NT2/D1 (cell line): ENCODE data around the gene SLC10A6.

Experiments
- DNase-seq: peaks from one replicate; pipeline ENCODE4 v3.0.0-alpha.2; 2011; ENCODE audit warnings: low read depth, low spot score
- H3K27me3 ChIP-seq: 2 replicates; pipeline ENCODE4 v1.6.0; 2011; ENCODE audit warnings: mild to moderate bottlenecking; ENCODE audit not compliant: insufficient read length, insufficient read depth
- H3K36me3 ChIP-seq: 2 replicates; pipeline ENCODE4 v1.6.1; 2011; ENCODE audit warnings: mild to moderate bottlenecking, low read length, mixed read lengths; ENCODE audit not compliant: insufficient read depth, insufficient read length
- H3K4me1 ChIP-seq: 2 replicates; pipeline ENCODE4 v1.5.1; 2011; ENCODE audit not compliant: insufficient read depth, insufficient read length
- H3K4me3 ChIP-seq: 2 replicates; pipeline ENCODE4 v1.5.1; 2011; ENCODE audit warnings: low read depth; ENCODE audit not compliant: insufficient read length
- H3K9ac ChIP-seq: 2 replicates; pipeline ENCODE4 v1.6.0; 2011; ENCODE audit warnings: low read depth; ENCODE audit not compliant: insufficient read length
- H3K9me3 ChIP-seq: 2 replicates; pipeline ENCODE4 v1.5.1; 2011; ENCODE audit warnings: mild to moderate bottlenecking, low read length; ENCODE audit not compliant: insufficient read depth
- SUZ12 ChIP-seq: IDR thresholded peaks from 2 replicates; pipeline ENCODE4 v1.6.1; 2011; ENCODE audit not compliant: insufficient read length, insufficient read depth; ENCODE audit errors: extremely low read depth
- YY1 ChIP-seq: IDR thresholded peaks from 2 replicates; pipeline ENCODE4 v1.6.1; 2011; ENCODE audit not compliant: insufficient read length, insufficient read depth
- ZNF274 ChIP-seq: IDR thresholded peaks from 2 replicates; pipeline ENCODE4 v1.6.1; 2011; ENCODE audit warnings: mild to moderate bottlenecking, low read depth, low read length

The SLC10A6 gene

DNA sequence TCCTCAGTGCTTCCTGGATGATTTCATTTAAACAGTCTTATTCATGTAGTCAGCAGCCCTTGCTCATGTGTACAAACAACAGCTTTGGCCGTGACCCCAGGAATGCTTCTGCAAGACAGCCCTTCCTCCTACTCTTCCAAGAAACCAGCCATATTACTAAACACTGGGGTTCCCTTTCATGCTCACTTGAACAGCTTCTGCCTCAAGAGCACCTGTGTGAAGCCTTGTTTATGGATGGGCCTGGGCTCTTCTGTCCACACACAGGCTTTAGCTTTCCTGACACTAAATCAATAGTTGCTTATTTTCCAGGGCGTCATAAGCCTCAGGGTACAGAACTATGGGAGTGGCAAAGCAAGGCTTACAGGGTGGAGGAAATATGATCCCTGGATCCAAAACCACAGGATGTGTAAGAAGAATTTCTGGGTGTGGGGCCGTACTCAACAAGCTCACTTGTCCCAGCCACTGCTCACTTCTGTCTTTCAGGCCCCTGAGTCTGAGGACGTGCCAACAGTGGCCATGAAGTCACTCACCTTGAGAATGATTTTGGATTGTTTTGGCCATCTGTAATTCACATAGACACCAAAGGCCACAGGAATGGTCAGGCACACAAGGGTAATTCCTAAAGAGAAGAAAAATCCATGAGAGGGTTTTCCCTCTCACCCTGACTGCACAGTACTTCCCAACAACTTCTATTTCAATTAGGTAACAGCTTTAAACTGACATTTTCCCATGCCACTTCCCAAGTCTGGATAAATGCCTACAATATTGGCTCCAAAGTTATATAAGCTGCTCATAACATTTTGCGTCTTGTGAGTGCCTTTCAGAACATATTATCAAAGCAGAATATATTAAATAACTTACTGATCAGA, 17.7 kb downstream of the SLC10A6 start:
- Histone ChIP-seq H3K9ac (no peak overlapping the region), H3K36me3 (no peaks in the 10 kb centered on the region), H3K4me1 (no peaks in the 10 kb centered on the region), H3K9me3 (no peaks in the 10 kb centered on the region), H3K27me3 (no peaks in the 10 kb centered on the region), H3K4me3 (no peak overlapping the region)
- no peak for DNase-seq
- TF ChIP-seq SUZ12: no peak
- TF ChIP-seq YY1: no peak
- TF ChIP-seq ZNF274: no peak

DNA sequence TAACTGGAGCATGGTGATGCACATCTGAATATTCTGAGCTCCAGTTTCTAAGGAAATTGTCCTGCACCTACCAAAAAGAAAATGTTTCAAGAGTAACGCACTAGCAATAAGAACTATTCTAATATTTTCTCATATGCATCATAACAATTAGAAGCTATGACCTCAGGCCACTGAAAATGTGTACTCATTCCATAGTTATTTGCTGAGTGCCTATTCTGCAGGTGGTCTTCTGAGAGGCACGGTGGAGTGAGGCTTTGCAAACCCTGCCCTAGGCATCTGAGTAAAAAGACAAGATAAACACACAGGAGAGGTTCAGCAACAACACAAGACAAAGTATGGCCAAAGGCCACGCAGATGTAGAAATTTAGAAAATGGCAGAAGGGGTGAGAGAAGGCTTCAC, 23.7 kb downstream of the SLC10A6 start:
- H3K27me3 ChIP-seq: no peaks in the 10 kb centered on the region
- no peaks in the 10 kb centered on the region for H3K4me1 ChIP-seq
- H3K4me3 ChIP-seq: no peak overlapping the region
- no peak overlapping the region for H3K9ac ChIP-seq
- TF ChIP-seq SUZ12 (no peak), ZNF274 (no peak), YY1 (no peak)
- no peak for DNase-seq
- H3K9me3 ChIP-seq: no peaks in the 10 kb centered on the region
- H3K36me3 ChIP-seq: no peaks in the 10 kb centered on the region

DNA sequence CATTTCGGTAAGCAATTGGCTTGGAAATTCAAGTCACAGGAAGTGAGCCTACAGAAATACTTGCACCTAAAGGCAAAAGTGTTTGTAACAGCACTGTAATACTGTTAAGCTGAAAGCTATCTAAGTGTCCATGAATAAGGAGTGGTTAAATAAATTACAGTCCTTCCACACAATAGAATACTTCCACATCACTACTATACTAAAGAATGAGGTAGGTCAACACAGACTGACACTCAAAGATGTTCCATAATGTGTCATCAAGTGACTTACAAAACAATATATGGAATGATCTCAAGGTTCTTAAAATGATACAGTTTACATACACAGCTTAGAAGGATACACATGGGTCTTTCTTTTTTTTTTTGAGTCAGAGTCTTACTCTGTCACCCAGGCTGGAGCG, 27.0 kb downstream of the SLC10A6 start:
- Histone ChIP-seq H3K27me3 (no peaks in the 10 kb centered on the region), H3K4me1 (no peaks in the 10 kb centered on the region), H3K9ac (no peak overlapping the region), H3K9me3 (no peaks in the 10 kb centered on the region), H3K36me3 (no peaks in the 10 kb centered on the region), H3K4me3 (no peak overlapping the region)
- no peak for TF ChIP-seq ZNF274
- no peak for DNase-seq

DNA sequence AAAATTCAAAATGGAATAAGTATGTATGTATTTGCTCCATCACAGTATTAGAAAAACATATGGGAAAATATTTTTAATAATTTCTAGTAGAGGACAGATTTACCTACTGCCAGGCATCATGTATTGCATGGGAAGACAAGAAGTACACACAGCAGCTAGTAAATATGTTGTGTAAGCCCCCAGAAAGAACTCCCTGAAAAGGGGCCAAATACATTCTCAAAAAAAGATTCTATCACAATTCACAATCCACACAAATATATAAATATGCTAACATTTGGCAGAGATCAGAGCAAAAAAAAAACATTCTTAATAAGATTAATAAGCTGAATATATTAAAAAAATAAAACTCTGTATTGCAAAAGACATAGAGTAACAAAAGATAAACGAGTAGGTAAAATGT, 28.0 kb downstream of the SLC10A6 start:
- peaks cover 3% of the 10 kb centered on the region for H3K36me3 ChIP-seq
- TF ChIP-seq SUZ12 (no peak), YY1 (no peak), ZNF274 (no peak)

DNA sequence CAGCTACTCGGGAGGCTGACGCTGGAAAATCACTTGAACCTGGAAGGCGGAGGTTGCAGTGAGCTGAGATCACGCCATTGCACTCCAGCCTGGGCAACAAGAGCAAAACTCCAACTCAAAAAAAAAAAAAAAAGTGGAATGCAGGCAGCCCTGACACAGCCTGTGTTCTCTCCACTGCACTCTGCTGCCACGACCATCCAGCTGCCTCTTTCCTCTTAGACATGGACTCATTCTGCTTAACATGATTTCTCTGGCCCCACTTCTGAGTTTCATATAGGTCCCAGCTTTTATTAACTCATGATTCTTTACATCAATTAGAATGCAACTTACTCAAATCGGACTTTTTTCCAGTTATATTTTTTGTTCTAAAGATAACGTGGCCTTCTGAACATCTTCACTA, 29.6 kb downstream of the SLC10A6 start:
- Histone ChIP-seq H3K4me3 (no peak overlapping the region), H3K4me1 (no peaks in the 10 kb centered on the region), H3K9me3 (peaks cover 16% of the 10 kb centered on the region), H3K27me3 (no peaks in the 10 kb centered on the region), H3K9ac (no peak overlapping the region), H3K36me3 (peaks cover 19% of the 10 kb centered on the region)
- no peak for DNase-seq
- TF ChIP-seq ZNF274: no peak
- no peak for TF ChIP-seq SUZ12
- no peak for TF ChIP-seq YY1

More for the DNA sequence above, 28.0 kb downstream of the SLC10A6 start:
- Histone ChIP-seq H3K9me3 (0 out of 2 replicates have a peak, but pooled peaks cover under 1% of the 10 kb centered on the region), H3K4me1 (no peaks in the 10 kb centered on the region), H3K27me3 (no peaks in the 10 kb centered on the region), H3K4me3 (no peak overlapping the region), H3K9ac (no peak overlapping the region)
- DNase-seq: no peak

DNA sequence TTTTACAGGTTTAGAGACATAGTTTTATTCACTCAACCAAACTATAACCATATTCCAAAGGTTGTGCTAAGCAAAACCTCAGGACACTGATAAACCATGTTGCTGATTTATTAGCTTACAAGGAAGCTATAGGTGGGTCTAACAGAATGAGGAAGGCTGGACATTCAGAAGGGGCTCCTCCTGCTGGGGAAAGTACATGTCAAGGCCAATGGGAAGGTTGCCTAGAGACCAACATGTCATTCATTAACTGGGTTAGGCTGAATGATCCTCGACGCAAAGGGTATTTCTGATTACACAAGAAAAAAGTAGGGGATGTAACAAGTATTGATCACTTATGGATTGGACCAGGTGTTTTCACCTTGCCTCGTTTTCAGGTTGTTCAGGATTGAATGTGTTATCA, 30.3 kb downstream of the SLC10A6 start:
- no peak for DNase-seq
- Histone ChIP-seq H3K9ac (no peak overlapping the region), H3K4me3 (no peak overlapping the region), H3K36me3 (peaks cover 23% of the 10 kb centered on the region), H3K27me3 (no peaks in the 10 kb centered on the region), H3K4me1 (no peaks in the 10 kb centered on the region), H3K9me3 (peaks cover 17% of the 10 kb centered on the region)
- no peak for TF ChIP-seq YY1
- no peak for TF ChIP-seq SUZ12
- no peak for TF ChIP-seq ZNF274

DNA sequence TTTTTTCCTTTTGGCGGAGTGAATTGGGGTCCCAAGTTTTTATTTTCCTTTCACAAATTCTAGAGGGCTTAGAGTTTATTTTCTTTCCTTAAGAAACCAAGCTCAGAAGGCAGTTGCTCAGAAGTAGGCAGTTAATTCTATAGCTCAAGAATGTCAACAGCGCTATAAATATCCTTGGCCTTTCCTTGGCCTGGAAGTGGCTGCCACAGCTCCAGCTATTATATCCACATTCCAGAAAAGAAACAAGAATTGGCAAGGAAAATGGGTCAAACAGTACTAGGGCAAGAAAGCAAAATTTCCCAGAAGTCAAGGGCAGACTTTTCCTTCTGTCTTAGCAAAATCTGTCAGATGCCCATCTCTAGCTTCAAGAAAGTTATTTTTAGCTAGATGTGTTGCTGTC, 31.0 kb downstream of the SLC10A6 start:
- Histone ChIP-seq H3K9me3 (peaks cover 17% of the 10 kb centered on the region), H3K9ac (no peak overlapping the region), H3K36me3 (peaks cover 25% of the 10 kb centered on the region), H3K4me3 (no peak overlapping the region), H3K4me1 (no peaks in the 10 kb centered on the region), H3K27me3 (no peaks in the 10 kb centered on the region)
- TF ChIP-seq SUZ12 (no peak), ZNF274 (no peak), YY1 (no peak)
- no peak for DNase-seq
